ENCODE results near the gene HAPSTR1. TPM values are rescaled to one million over a fixed set of nuclear protein-coding genes. Genes with fewer than 3 reads are reported as not detected.
A peak's percentile ranks its signal among the peaks of the same experiment; 100 is the strongest.
"Not testable (repeated sequence)": the region's sequence is repeated elsewhere in the genome, so short reads cannot be mapped to it uniquely, and the experiment has no call there.

Gene HAPSTR1
- total RNA-seq, 1 donor: 86.8 TPM

- TF ChIP-seq CTCF (IDR thresholded peaks at IDR 0.05; ENCODE audit: insufficient read depth, low read depth, low read length): no peak
These were observed 21.2 kb upstream of the HAPSTR1 start for GRCh38 chr16:9070254-9070653.

GRCh38 chr16:9071377-9071776 is 20.1 kb upstream of the HAPSTR1 start:
- no peak for TF ChIP-seq CTCF (IDR thresholded peaks at IDR 0.05; ENCODE audit: insufficient read depth, low read depth, low read length)
- DNase-seq (ENCODE audit: low read depth): no peak
- H3K4me3 ChIP-seq (ENCODE audit: low read depth, low read length): no peak overlapping the region

More at GRCh38 chr16:9070254-9070653, 21.2 kb upstream of the HAPSTR1 start:
- no peak for DNase-seq (ENCODE audit: low read depth)
- H3K4me3 ChIP-seq (ENCODE audit: low read depth, low read length): no peak overlapping the region

GRCh38 chr16:9072806-9073341 is 18.6 kb upstream of the HAPSTR1 start:
- TF ChIP-seq CTCF (IDR thresholded peaks at IDR 0.05; ENCODE audit: insufficient read depth, low read depth, low read length): no peak
- no peak overlapping the region for H3K4me3 ChIP-seq (ENCODE audit: low read depth, low read length)
- DNase-seq (ENCODE audit: low read depth): peak; percentile 86

- H3K4me3 ChIP-seq (ENCODE audit: low read depth, low read length): no peak overlapping the region
- DNase-seq (ENCODE audit: low read depth): no peak
- no peak for TF ChIP-seq CTCF (IDR thresholded peaks at IDR 0.05; ENCODE audit: insufficient read depth, low read depth, low read length)
These were observed 16.0 kb upstream of the HAPSTR1 start for GRCh38 chr16:9075299-9076071.

- DNase-seq (ENCODE audit: low read depth): peak; percentile 73
- TF ChIP-seq CTCF (IDR thresholded peaks at IDR 0.05; ENCODE audit: insufficient read depth, low read depth, low read length): no peak
These were observed 14.2 kb upstream of the HAPSTR1 start for GRCh38 chr16:9077091-9077809.

GRCh38 chr16:9078467-9079429 is 12.7 kb upstream of the HAPSTR1 start:
- not testable (repeated sequence) for H3K4me3 ChIP-seq (ENCODE audit: low read depth, low read length)
- DNase-seq (ENCODE audit: low read depth): peak; percentile 94

More at GRCh38 chr16:9077091-9077809, 14.2 kb upstream of the HAPSTR1 start:
- no peak overlapping the region for H3K4me3 ChIP-seq (ENCODE audit: low read depth, low read length)
